GM18907 (cell line): ENCODE data around the gene FKRP.
A peak's percentile ranks its signal among the peaks of the same experiment; 100 is the strongest.
"Not testable (repeated sequence)": the region's sequence is repeated elsewhere in the genome, so short reads cannot be mapped to it uniquely, and the experiment has no call there.

Experiments used
- ATAC-seq: cut with Tn5 transposase; IDR thresholded peaks from one replicate; pipeline ENCODE4 v1.9.1; 2021; ENCODE audit warnings: mild to moderate bottlenecking, moderate library complexity; ENCODE audit not compliant: unreplicated experiment

FKRP gene

GRCh38 chr19:46785054-46785979 is 39.5 kb downstream of the FKRP start:
- ATAC-seq: no peak

GRCh38 chr19:46785980-46786235 is 40.1 kb downstream of the FKRP start:
- no peak for ATAC-seq

- peak; percentile 36 for ATAC-seq
Observed at GRCh38 chr19:46786236-46787039, 40.6 kb downstream of the FKRP start.

- no peak for ATAC-seq
Observed at GRCh38 chr19:46787040-46787330, 41.1 kb downstream of the FKRP start.

GRCh38 chr19:46787331-46788261 is 41.7 kb downstream of the FKRP start:
- peak; percentile 0 for ATAC-seq

GRCh38 chr19:46788262-46788967 is 42.6 kb downstream of the FKRP start, which contains the start of gene SLC1A5:
SLC1A5 (minus strand) TSS chr19:46788594; CDS start chr19:46787965, 629 bp downstream.
- ATAC-seq: peak; percentile 66

- no peak for ATAC-seq
Observed at GRCh38 chr19:46788968-46789338, 43.1 kb downstream of the FKRP start.

GRCh38 chr19:46789371-46789770 is 43.5 kb downstream of the FKRP start:
- no peak for ATAC-seq

GRCh38 chr19:46791944-46792343 is 46.1 kb downstream of the FKRP start:
- ATAC-seq: no peak

GRCh38 chr19:46797881-46798280 is 52.0 kb downstream of the FKRP start:
- ATAC-seq: no peak

- no peak for ATAC-seq
Observed at GRCh38 chr19:46798713-46799112, 52.9 kb downstream of the FKRP start.

- ATAC-seq: no peak
Observed at GRCh38 chr19:46802152-46802551, 56.3 kb downstream of the FKRP start.

- no peak for ATAC-seq
Observed at GRCh38 chr19:46803555-46803954, 57.7 kb downstream of the FKRP start.

- ATAC-seq: not testable (repeated sequence)
Observed at GRCh38 chr19:46804432-46804831, 58.6 kb downstream of the FKRP start.

GRCh38 chr19:46806656-46807055 is 60.8 kb downstream of the FKRP start:
- no peak for ATAC-seq
